Measurements from ENCODE around the gene MSI1. TPM values are rescaled to one million over a fixed set of nuclear protein-coding genes. Genes with fewer than 3 reads are reported as not detected.

The MSI1 gene
- total RNA-seq, 1 donor from 2014 or later: 27.6 TPM

- peaks cover 8% of the 10 kb centered on the region for H3K27me3 Mint-ChIP-seq (ENCODE audit: unreplicated experiment)
- no peak overlapping the region for H3K4me3 Mint-ChIP-seq (ENCODE audit: unreplicated experiment)
- no peak for TF ChIP-seq CTCF (IDR thresholded peaks at IDR 0.05; ENCODE audit: unreplicated experiment)
- H3K9me3 Mint-ChIP-seq (ENCODE audit: unreplicated experiment): no peaks in the 10 kb centered on the region
- no peak for DNase-seq (ENCODE audit: low spot score)
- no peaks in the 10 kb centered on the region for H3K4me1 Mint-ChIP-seq (ENCODE audit: unreplicated experiment)
- H3K27ac Mint-ChIP-seq (ENCODE audit: unreplicated experiment): no peak overlapping the region
- H3K36me3 Mint-ChIP-seq (ENCODE audit: low read depth, unreplicated experiment): no peaks in the 10 kb centered on the region
These were observed 9.1 kb upstream of the MSI1 start for GRCh38 chr12:120378036-120378435.

GRCh38 chr12:120377611-120378010, 8.6 kb upstream of the MSI1 start:
- Mint-ChIP-seq H3K27ac (ENCODE audit: unreplicated experiment) (no peak overlapping the region), H3K36me3 (ENCODE audit: low read depth, unreplicated experiment) (no peaks in the 10 kb centered on the region), H3K9me3 (ENCODE audit: unreplicated experiment) (no peaks in the 10 kb centered on the region), H3K27me3 (ENCODE audit: unreplicated experiment) (peaks cover 8% of the 10 kb centered on the region), H3K4me1 (ENCODE audit: unreplicated experiment) (no peaks in the 10 kb centered on the region), H3K4me3 (ENCODE audit: unreplicated experiment) (no peak overlapping the region)
- no peak for DNase-seq (ENCODE audit: low spot score)
- TF ChIP-seq CTCF (IDR thresholded peaks at IDR 0.05; ENCODE audit: unreplicated experiment): no peak

GRCh38 chr12:120376934-120377572, 8.1 kb upstream of the MSI1 start:
- Mint-ChIP-seq H3K9me3 (ENCODE audit: unreplicated experiment) (no peaks in the 10 kb centered on the region), H3K27me3 (ENCODE audit: unreplicated experiment) (peaks cover 9% of the 10 kb centered on the region), H3K36me3 (ENCODE audit: low read depth, unreplicated experiment) (no peaks in the 10 kb centered on the region), H3K4me1 (ENCODE audit: unreplicated experiment) (no peaks in the 10 kb centered on the region), H3K27ac (ENCODE audit: unreplicated experiment) (no peak overlapping the region), H3K4me3 (ENCODE audit: unreplicated experiment) (no peak overlapping the region)
- no peak for TF ChIP-seq CTCF (IDR thresholded peaks at IDR 0.05; ENCODE audit: unreplicated experiment)
- no peak for DNase-seq (ENCODE audit: low spot score)

- no peak for DNase-seq (ENCODE audit: low spot score)
- Mint-ChIP-seq H3K4me3 (ENCODE audit: unreplicated experiment) (no peak overlapping the region), H3K4me1 (ENCODE audit: unreplicated experiment) (peaks cover under 1% of the 10 kb centered on the region), H3K27me3 (ENCODE audit: unreplicated experiment) (peaks cover 6% of the 10 kb centered on the region), H3K36me3 (ENCODE audit: low read depth, unreplicated experiment) (no peaks in the 10 kb centered on the region), H3K27ac (ENCODE audit: unreplicated experiment) (no peak overlapping the region), H3K9me3 (ENCODE audit: unreplicated experiment) (no peaks in the 10 kb centered on the region)
- no peak for TF ChIP-seq CTCF (IDR thresholded peaks at IDR 0.05; ENCODE audit: unreplicated experiment)
These were observed 7.5 kb upstream of the MSI1 start for GRCh38 chr12:120376416-120376815.

GRCh38 chr12:120376009-120376408, 7.0 kb upstream of the MSI1 start:
- H3K4me3 Mint-ChIP-seq (ENCODE audit: unreplicated experiment): no peak overlapping the region
- H3K4me1 Mint-ChIP-seq (ENCODE audit: unreplicated experiment): peaks cover 5% of the 10 kb centered on the region
- no peak overlapping the region for H3K27ac Mint-ChIP-seq (ENCODE audit: unreplicated experiment)
- TF ChIP-seq CTCF (IDR thresholded peaks at IDR 0.05; ENCODE audit: unreplicated experiment): no peak
- H3K9me3 Mint-ChIP-seq (ENCODE audit: unreplicated experiment): no peaks in the 10 kb centered on the region
- DNase-seq (ENCODE audit: low spot score): no peak
- no peaks in the 10 kb centered on the region for H3K36me3 Mint-ChIP-seq (ENCODE audit: low read depth, unreplicated experiment)
- peaks cover 8% of the 10 kb centered on the region for H3K27me3 Mint-ChIP-seq (ENCODE audit: unreplicated experiment)

Data from endothelial cell (in vitro differentiated cells).